Neural cell (in vitro differentiated cells): ENCODE measurements around the gene NFASC.

ENCODE experiments used
- EZH2 ChIP-seq: fragments of 200-600, 300-800 bp; shearing (Covaris generic), sonication (generic); IDR thresholded peaks from 2 replicates; pipeline ENCODE4 v1.6.1; 2014; ENCODE audit warnings: antibody characterized with exemption, low read length, borderline replicate concordance, mild to moderate bottlenecking; ENCODE audit not compliant: insufficient read depth, poor library complexity, severe bottlenecking
- MXI1 ChIP-seq: fragments of 450-650 bp; conservative IDR thresholded peaks from 2 replicates; pipeline ENCODE4 v1.6.1; 2014; ENCODE audit warnings: antibody characterized with exemption, mild to moderate bottlenecking; ENCODE audit not compliant: poor library complexity, severe bottlenecking
- POLR2AphosphoS5 ChIP-seq: IDR thresholded peaks from 2 replicates; pipeline ENCODE4 v1.6.1; 2012
- RAD21 ChIP-seq: fragments of 450-650 bp; conservative IDR thresholded peaks from 2 replicates; pipeline ENCODE4 v1.6.1; 2014; ENCODE audit warnings: antibody characterized with exemption, mild to moderate bottlenecking, moderate library complexity
- SMC3 ChIP-seq: fragments of 450-650 bp; conservative IDR thresholded peaks from 2 replicates; pipeline ENCODE4 v1.6.1; 2014; ENCODE audit warnings: antibody characterized with exemption, mild to moderate bottlenecking, moderate library complexity; ENCODE audit not compliant: poor library complexity
- TAF1 ChIP-seq: IDR thresholded peaks from 2 replicates; pipeline ENCODE4 v1.6.1; 2012; ENCODE audit warnings: low read depth
- TF ChIP-seq, protein P1 (sequence below): fragments of 450-650 bp; IDR thresholded peaks from 2 replicates; pipeline ENCODE4 v1.5.1; 2014; ENCODE audit warnings: antibody characterized with exemption, mild to moderate bottlenecking, moderate library complexity; ENCODE audit not compliant: poor library complexity, severe bottlenecking
- TF ChIP-seq, protein P2 (sequence below): IDR thresholded peaks from 2 replicates; pipeline ENCODE4 v1.6.1; 2012; ENCODE audit warnings: borderline replicate concordance

DNA sequence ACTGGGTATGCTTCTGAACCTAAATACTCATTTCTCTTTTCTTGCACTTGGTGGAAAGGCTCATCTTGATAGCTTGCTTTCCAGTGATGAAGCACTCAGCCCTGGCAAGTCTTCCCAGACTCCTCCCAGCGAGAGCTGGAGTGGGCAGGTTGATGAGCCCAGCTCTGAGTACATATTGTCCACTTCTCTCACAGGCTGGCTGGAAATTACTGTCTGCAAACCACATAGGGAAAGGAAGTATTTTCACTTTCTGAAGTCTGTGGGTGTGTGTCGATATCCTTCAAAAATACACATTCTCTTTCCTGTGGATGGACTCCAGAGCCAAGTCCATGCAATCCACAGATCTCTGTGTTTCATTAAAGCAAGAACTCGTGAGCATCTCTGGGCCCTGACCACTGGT lies 133.7 kb downstream of the NFASC start:
- TF ChIP-seq, protein P1, sequence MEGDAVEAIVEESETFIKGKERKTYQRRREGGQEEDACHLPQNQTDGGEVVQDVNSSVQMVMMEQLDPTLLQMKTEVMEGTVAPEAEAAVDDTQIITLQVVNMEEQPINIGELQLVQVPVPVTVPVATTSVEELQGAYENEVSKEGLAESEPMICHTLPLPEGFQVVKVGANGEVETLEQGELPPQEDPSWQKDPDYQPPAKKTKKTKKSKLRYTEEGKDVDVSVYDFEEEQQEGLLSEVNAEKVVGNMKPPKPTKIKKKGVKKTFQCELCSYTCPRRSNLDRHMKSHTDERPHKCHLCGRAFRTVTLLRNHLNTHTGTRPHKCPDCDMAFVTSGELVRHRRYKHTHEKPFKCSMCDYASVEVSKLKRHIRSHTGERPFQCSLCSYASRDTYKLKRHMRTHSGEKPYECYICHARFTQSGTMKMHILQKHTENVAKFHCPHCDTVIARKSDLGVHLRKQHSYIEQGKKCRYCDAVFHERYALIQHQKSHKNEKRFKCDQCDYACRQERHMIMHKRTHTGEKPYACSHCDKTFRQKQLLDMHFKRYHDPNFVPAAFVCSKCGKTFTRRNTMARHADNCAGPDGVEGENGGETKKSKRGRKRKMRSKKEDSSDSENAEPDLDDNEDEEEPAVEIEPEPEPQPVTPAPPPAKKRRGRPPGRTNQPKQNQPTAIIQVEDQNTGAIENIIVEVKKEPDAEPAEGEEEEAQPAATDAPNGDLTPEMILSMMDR = no peak
- TF ChIP-seq EZH2 (no peak), RAD21 (no peak), POLR2AphosphoS5 (no peak), MXI1 (no peak), SMC3 (no peak), TAF1 (no peak)
- TF ChIP-seq, protein P2, sequence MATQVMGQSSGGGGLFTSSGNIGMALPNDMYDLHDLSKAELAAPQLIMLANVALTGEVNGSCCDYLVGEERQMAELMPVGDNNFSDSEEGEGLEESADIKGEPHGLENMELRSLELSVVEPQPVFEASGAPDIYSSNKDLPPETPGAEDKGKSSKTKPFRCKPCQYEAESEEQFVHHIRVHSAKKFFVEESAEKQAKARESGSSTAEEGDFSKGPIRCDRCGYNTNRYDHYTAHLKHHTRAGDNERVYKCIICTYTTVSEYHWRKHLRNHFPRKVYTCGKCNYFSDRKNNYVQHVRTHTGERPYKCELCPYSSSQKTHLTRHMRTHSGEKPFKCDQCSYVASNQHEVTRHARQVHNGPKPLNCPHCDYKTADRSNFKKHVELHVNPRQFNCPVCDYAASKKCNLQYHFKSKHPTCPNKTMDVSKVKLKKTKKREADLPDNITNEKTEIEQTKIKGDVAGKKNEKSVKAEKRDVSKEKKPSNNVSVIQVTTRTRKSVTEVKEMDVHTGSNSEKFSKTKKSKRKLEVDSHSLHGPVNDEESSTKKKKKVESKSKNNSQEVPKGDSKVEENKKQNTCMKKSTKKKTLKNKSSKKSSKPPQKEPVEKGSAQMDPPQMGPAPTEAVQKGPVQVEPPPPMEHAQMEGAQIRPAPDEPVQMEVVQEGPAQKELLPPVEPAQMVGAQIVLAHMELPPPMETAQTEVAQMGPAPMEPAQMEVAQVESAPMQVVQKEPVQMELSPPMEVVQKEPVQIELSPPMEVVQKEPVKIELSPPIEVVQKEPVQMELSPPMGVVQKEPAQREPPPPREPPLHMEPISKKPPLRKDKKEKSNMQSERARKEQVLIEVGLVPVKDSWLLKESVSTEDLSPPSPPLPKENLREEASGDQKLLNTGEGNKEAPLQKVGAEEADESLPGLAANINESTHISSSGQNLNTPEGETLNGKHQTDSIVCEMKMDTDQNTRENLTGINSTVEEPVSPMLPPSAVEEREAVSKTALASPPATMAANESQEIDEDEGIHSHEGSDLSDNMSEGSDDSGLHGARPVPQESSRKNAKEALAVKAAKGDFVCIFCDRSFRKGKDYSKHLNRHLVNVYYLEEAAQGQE = no peak
